K562 (cell line): ENCODE data around the gene CASP9. TPM values are rescaled to one million over a fixed set of nuclear protein-coding genes. Genes with fewer than 3 reads are reported as not detected.

Experiments
- ATAC-seq: fragments of 200-7000 bp; cut with Tn5 transposase; 3 replicates; pipeline ENCODE4 v1.9.1; 2020; ENCODE audit warnings: moderate library complexity
- BruUV-seq: library from RNA; stranded (reverse); fragments of 400-500 nt; replicated peaks from 2 replicates; lab custom pipeline; 2021; lab: Mats Ljungman, UMichigan
- CTCF ChIA-PET: fragments of 300-600 bp; formaldehyde crosslinking; extraction: SDS; loops from one replicate; lab custom pipeline; 2021; ENCODE audit warnings: low intra/inter-chr PET ratio; lab: Yijun Ruan, JAX
- POLR2A ChIA-PET: fragments of 300-600, 350-650 bp; sonication (Branson Sonifier 250); formaldehyde crosslinking; extraction: SDS; loops from one replicate; lab custom pipeline; 2021; ENCODE audit warnings: antibody characterized with exemption, inconsistent platforms; lab: Yijun Ruan, JAX
- DNase-seq, 4 experiments: peaks; one replicate each; pipeline versions ENCODE4 v3.0.0 to v3.0.0-alpha.2; 2011 to 2018; ENCODE audit warnings: low spot score in 3 of 4, mixed read lengths in 3 of 4; ENCODE audit errors: extremely low read depth in 1 of 4
- FAIRE-seq: peaks from 2 replicates; lab custom pipeline; 2011; peaks lifted over from hg19 to GRCh38; lab: Jason Lieb, UNC
- H2AFZ ChIP-seq: 2 replicates; pipeline ENCODE4 v1.6.0; 2011; ENCODE audit warnings: low read depth, low read length, control low read depth, inconsistent platforms
- H3K27ac ChIP-seq: fragments of 200-600 bp; 3 replicates; pipeline ENCODE4 v1.8.0; 2011; ENCODE audit warnings: low read depth, mild to moderate bottlenecking, control low read depth, inconsistent platforms, low read length, moderate library complexity, mixed read lengths; ENCODE audit errors: extremely low read depth
- H3K27me3 ChIP-seq, 2 experiments: fragments of 300-600 bp in 1 of 2; 2 replicates in 1 of 2; 3 replicates in 1 of 2; pipeline versions ENCODE4 v1.6.0 to v1.8.0; 2011; ENCODE audit warnings: inconsistent platforms in 2 of 2, low read length in 2 of 2, mild to moderate bottlenecking in 1 of 2, mixed read lengths in 1 of 2, moderate library complexity in 1 of 2; ENCODE audit not compliant: control insufficient read depth in 2 of 2, insufficient read depth in 2 of 2
- H3K36me3 ChIP-seq: fragments of 300-600 bp; 3 replicates; pipeline ENCODE4 v1.8.0; 2011; ENCODE audit warnings: mild to moderate bottlenecking, low read length, inconsistent platforms; ENCODE audit not compliant: control insufficient read depth, insufficient read depth
- H3K4me1 ChIP-seq, 2 experiments: fragments of 200-600 bp in 1 of 2; replicated peaks in 1 of 2; 2 replicates in 1 of 2; 3 replicates in 1 of 2; pipeline versions ENCODE4 v1.5.1 to v1.8.0; 2011; ENCODE audit warnings: inconsistent platforms in 2 of 2, low read length in 2 of 2, mild to moderate bottlenecking in 1 of 2, mixed read lengths in 1 of 2, moderate library complexity in 1 of 2; ENCODE audit not compliant: control insufficient read depth in 2 of 2, insufficient read depth in 2 of 2
- H3K4me2 ChIP-seq: 2 replicates; pipeline ENCODE4 v1.6.1; 2011; ENCODE audit warnings: low read length, control low read depth, inconsistent platforms, mixed read lengths; ENCODE audit not compliant: insufficient read depth
- H3K4me3 ChIP-seq: fragments of 200-600 bp; sonication (generic), shearing (Covaris generic); 2 replicates; pipeline ENCODE4 v1.5.1; 2016; ENCODE audit warnings: control low read depth, inconsistent platforms
- H3K79me2 ChIP-seq: fragments of 200-600 bp; 3 replicates; pipeline ENCODE4 v1.8.0; 2011; ENCODE audit warnings: low read length, inconsistent platforms; ENCODE audit not compliant: control insufficient read depth, insufficient read depth
- H3K9ac ChIP-seq, 2 experiments: 2 replicates each; pipeline versions ENCODE4 v1.6.0 to v1.6.1; 2011; ENCODE audit warnings: low read depth in 2 of 2, low read length in 2 of 2, control low read depth in 1 of 2, inconsistent platforms in 1 of 2, mild to moderate bottlenecking in 1 of 2, mixed read lengths in 1 of 2; ENCODE audit not compliant: insufficient read depth in 1 of 2
- H3K9me1 ChIP-seq: one replicate; pipeline ENCODE4 v1.6.0; 2011; ENCODE audit warnings: inconsistent platforms, mild to moderate bottlenecking, low read length, moderate library complexity; ENCODE audit not compliant: control insufficient read depth, insufficient read depth
- H3K9me3 ChIP-seq: replicated peaks from 2 replicates; pipeline ENCODE4 v1.5.1; 2011; ENCODE audit warnings: low read depth, low read length, inconsistent platforms; ENCODE audit not compliant: control insufficient read depth, insufficient read depth
- H4K20me1 ChIP-seq: replicated peaks from 2 replicates; pipeline ENCODE4 v1.6.1; 2011; ENCODE audit warnings: low read length, inconsistent platforms, mixed read lengths; ENCODE audit not compliant: control insufficient read depth, insufficient read depth
- NFIC ChIP-seq: fragments of 450-650 bp; IDR thresholded peaks from 2 replicates; pipeline ENCODE4 v1.6.1; 2017; ENCODE audit warnings: mild to moderate bottlenecking, inconsistent platforms
- ZBTB40 ChIP-seq, 2 experiments: fragments of 450-650 bp in 1 of 2; sonication (generic) in 1 of 2; formaldehyde crosslinking in 1 of 2; IDR thresholded peaks; 2 replicates each; pipeline versions ENCODE4 v1.7.1 to v1.9.0; 2016 to 2022; ENCODE audit warnings: inconsistent platforms in 1 of 2, mild to moderate bottlenecking in 1 of 2, missing genetic modification reagents in 1 of 2
- ZNF445 ChIP-seq: fragments of 250-450 bp; sonication (Bioruptor Pico); IDR thresholded peaks from 2 replicates; pipeline ENCODE4 v1.4.0; 2020; ENCODE audit warnings: low read depth, mild to moderate bottlenecking, moderate library complexity
- WGBS: fragments of 100-300 bp; shearing (Covaris generic); methylation state at CpG from one replicate; pipeline ENCODE4 v1.1.6; 2016; ENCODE audit warnings: low coverage, mixed read lengths; ENCODE audit not compliant: insufficient coverage; ENCODE audit errors: missing lambda C conversion rate; 5-methylcytosine and 5-hydroxymethylcytosine counted together
- in situ Hi-C: fragments of 300-500 bp; cut with MboI; formaldehyde crosslinking; loops from 4 replicates; pipeline ENCODE4 v1.15.0; 2018; ENCODE audit warnings: inconsistent platforms, mixed read lengths
- intact Hi-C: fragments of 100-400 bp; cut with micrococcal nuclease; formaldehyde crosslinking; loops from 2 replicates; pipeline ENCODE4 v1.14.2; 2022
- polyA plus RNA-seq, 8 experiments: library from polyadenylated mRNA; depleted of rRNA in 4 of 8; stranded (reverse) in 5 of 8; unstranded in 3 of 8; fragments of >200 nt; fragmentation: Nextera tagmentation in 2 of 8; fragmentation: Illumina TruSeq in 1 of 8; extraction: Ambion mirVana in 2 of 8; extraction: Trizol in 1 of 8; gene quantifications; 2 replicates each; pipeline versions ENCODE4 v1.2.1 to v1.2.3, GENCODE V29; 2011 to 2014; ENCODE audit warnings: inconsistent platforms in 1 of 8, missing spikeins in 1 of 8
- total RNA-seq, 7 experiments: library from RNA; depleted of rRNA in 6 of 7; stranded (reverse); fragments of >200 nt in 6 of 7; fragmentation: Illumina TruSeq in 2 of 7; extraction: Trizol in 2 of 7; gene quantifications; 2 replicates each; pipeline versions ENCODE4 v1.2.1 to v1.2.3, GENCODE V29; 2011 to 2021; ENCODE audit warnings: low replicate concordance in 1 of 7

CASP9 gene
- total and polyA plus RNA-seq, 9 of the 15 experiments (the other 6 are each of a cell fraction or from before 2014, with no cell fraction given), result 10.8 to 54.1 (median 30.7) TPM

- H3K4me1 ChIP-seq, result peaks cover 11 to 13% of the 10 kb centered on the region in 2 experiments
- CTCF ChIA-PET, result no interaction called here
- no peak overlapping the region for H3K27ac ChIP-seq
- H3K4me2 ChIP-seq, result no peak overlapping the region
- H3K9ac ChIP-seq, result no peak overlapping the region
- no peaks in the 10 kb centered on the region for H3K27me3 ChIP-seq
- peak; percentile 54; the same call in 1 of the 2 replicates for TF ChIP-seq NFIC
- TF ChIP-seq ZNF445 (CRISPR knock-in tag), result no peak
- peak; percentile 98 for TF ChIP-seq ZBTB40 (IDR thresholded peaks at IDR 0.05)
- TF ChIP-seq ZBTB40 (CRISPR knock-in tag; IDR thresholded peaks at IDR 0.05), result peak; percentile 93
- TF ChIP-seq, all 486 proteins: peak for 2
- BruUV-seq, result no TSS peak
- POLR2A ChIA-PET, result interaction anchor here (0.8 kb wide), 1 partner anchor 282 kb away, joined by 3 read pairs; no protein-coding TSS in a partner anchor
- no peaks in the 10 kb centered on the region for H3K9me1 ChIP-seq
- no peaks in the 10 kb centered on the region for H3K9me3 ChIP-seq
- H3K79me2 ChIP-seq, result no peaks in the 10 kb centered on the region
- H4K20me1 ChIP-seq, result no peaks in the 10 kb centered on the region
- peak overlapping the region; percentile 9; the same call in 1 of the 2 replicates for H2AFZ ChIP-seq
- no peak for DNase-seq
- intact Hi-C loops (no loop called here), in situ Hi-C loops (no loop called here)
- FAIRE-seq, result no peak
- no peak for ATAC-seq
- 47% methylated on average over 10 of the region's 10 CpGs for WGBS
- H3K36me3 ChIP-seq, result no peaks in the 10 kb centered on the region
- no peak overlapping the region for H3K4me3 ChIP-seq
Measured at GRCh38 chr1:15452866-15453571, 71.0 kb downstream of the CASP9 start.
